ENCODE measurements around the gene PAK6.

PAK6 gene

DNA sequence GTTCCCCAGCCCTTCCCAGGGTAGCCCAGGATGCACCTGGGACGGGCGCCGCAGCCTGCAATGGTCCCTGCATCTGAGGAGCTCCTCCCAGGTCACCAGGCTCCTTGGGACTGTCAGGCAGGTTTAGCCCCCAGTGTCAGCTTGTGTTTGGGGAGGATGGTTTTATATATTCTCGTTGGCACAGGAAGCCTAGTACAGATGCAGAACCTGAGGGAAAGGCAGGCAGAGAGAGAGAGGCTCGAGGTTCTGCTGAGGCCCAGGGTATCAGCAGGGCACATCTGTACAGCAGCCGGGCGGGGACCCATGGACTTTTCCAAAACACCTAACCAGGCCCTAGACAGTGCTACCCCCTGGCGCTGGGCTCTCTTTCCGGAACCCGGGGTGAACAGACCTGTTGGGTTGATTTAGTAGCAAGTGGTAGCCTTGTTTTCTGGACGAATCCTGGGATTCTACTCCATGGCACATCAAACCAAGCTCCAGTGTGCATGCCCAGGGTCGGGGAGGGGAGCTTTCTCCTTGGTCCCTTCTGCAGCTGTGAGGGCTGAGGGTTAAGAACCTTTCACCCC is 8.6 kb downstream of the PAK6 start:
- Histone ChIP-seq H3K36me3 (ENCODE audit: control insufficient read depth, insufficient read depth, low read length) (no peaks in the 10 kb centered on the region), H3K4me3 (replicated peaks; ENCODE audit: low read depth, low read length) (no peak overlapping the region), H3K27me3 (replicated peaks; ENCODE audit: control insufficient read depth, insufficient read depth, low read length) (no peaks in the 10 kb centered on the region)
- no peak for DNase-seq (ENCODE audit: extremely low read depth, insufficient read length)
- TF ChIP-seq, protein P1, sequence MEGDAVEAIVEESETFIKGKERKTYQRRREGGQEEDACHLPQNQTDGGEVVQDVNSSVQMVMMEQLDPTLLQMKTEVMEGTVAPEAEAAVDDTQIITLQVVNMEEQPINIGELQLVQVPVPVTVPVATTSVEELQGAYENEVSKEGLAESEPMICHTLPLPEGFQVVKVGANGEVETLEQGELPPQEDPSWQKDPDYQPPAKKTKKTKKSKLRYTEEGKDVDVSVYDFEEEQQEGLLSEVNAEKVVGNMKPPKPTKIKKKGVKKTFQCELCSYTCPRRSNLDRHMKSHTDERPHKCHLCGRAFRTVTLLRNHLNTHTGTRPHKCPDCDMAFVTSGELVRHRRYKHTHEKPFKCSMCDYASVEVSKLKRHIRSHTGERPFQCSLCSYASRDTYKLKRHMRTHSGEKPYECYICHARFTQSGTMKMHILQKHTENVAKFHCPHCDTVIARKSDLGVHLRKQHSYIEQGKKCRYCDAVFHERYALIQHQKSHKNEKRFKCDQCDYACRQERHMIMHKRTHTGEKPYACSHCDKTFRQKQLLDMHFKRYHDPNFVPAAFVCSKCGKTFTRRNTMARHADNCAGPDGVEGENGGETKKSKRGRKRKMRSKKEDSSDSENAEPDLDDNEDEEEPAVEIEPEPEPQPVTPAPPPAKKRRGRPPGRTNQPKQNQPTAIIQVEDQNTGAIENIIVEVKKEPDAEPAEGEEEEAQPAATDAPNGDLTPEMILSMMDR (IDR thresholded peaks at IDR 0.05; ENCODE audit: insufficient read depth, low read length, poor library complexity, severe bottlenecking) = no peak

DNA sequence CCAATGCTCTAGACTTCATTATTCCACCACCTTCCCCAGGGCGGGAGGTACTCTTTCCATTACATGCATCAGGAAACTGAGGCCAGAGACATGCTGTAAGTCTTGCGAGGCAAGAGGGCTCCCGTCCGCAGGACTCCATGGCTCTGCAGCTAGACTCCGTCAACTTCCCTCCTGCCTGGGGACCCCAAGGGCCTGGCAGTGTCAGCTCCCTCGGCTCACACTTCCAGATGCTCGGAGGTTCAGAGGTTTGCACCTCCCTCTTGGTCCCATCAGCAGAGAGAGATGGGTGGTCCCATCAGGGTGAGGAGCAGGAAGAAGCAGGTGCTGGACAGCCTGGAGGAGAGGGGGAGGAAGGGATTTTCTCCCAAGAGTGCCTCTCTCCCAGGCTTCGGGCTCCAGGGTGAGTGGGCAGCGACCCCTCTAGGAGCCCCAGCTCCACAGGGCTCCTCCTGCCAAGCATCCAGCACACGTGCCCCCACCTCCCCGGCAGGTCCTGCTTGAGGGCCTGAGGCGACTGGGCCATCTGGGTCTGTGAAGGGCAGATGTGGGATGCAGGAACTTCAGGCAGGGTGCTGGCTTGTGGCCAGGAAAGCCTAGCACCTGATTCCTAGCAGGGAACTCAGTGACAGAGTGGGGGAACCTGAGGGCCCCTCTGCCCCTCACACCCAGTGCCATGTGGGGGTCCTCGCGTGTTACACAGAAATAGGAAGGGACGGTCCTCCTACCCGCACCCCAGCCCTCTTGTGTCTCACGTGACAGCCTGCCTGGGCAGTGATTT is 9.3 kb downstream of the PAK6 start:
- H3K4me3 ChIP-seq (replicated peaks; ENCODE audit: low read depth, low read length) = no peak overlapping the region
- DNase-seq (ENCODE audit: extremely low read depth, insufficient read length) = no peak
- H3K27me3 ChIP-seq (replicated peaks; ENCODE audit: control insufficient read depth, insufficient read depth, low read length) = no peaks in the 10 kb centered on the region

DNA sequence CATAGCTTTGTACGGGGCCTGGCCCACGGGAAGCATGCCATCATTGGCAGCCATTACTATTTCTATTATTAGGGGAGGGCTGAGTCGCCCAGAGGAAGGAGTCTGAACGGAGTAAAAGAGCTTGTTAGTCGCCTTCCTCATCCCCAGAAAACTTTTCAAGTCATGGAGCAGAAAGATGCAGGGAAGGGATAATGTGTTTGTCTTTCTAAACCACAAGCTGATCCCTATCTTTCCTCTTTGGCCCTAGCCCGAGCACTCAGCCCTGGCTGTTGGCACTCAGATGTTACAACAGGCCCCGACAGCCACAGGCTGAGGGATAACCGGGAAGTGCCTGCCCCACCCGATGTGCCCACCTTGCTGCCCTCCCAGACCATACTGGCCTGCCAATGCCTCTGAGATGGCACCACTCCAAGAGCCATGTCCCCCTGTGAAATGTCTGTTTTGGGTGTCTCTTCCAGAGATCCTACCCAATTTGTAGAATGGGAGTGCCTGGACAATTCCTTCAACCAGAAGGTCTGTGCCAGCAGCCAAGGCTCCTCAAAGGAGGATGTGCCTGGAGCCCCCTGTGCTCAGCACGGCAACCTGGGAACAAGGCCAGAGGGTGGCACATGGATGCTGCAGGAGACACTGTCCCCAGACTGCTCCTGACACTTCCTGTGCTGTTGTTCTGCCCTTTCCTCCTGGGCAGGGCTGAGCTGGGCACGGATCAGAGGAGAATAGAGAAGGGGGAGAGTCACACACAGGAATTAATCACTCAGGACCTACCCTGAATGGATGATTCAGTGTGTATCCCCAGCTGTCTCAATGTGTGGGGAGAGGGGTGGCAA is 10.8 kb downstream of the PAK6 start:
- TF ChIP-seq, protein P1 (IDR thresholded peaks at IDR 0.05; ENCODE audit: insufficient read depth, low read length, poor library complexity, severe bottlenecking) = no peak
- Histone ChIP-seq H3K27me3 (replicated peaks; ENCODE audit: control insufficient read depth, insufficient read depth, low read length) (no peaks in the 10 kb centered on the region), H3K36me3 (ENCODE audit: control insufficient read depth, insufficient read depth, low read length) (no peaks in the 10 kb centered on the region), H3K4me3 (replicated peaks; ENCODE audit: low read depth, low read length) (no peak overlapping the region)
- no peak for DNase-seq (ENCODE audit: extremely low read depth, insufficient read length)

More for the DNA sequence above, 9.3 kb downstream of the PAK6 start:
- TF ChIP-seq, protein P1 (IDR thresholded peaks at IDR 0.05; ENCODE audit: insufficient read depth, low read length, poor library complexity, severe bottlenecking) = no peak
- H3K36me3 ChIP-seq (ENCODE audit: control insufficient read depth, insufficient read depth, low read length) = no peaks in the 10 kb centered on the region

DNA sequence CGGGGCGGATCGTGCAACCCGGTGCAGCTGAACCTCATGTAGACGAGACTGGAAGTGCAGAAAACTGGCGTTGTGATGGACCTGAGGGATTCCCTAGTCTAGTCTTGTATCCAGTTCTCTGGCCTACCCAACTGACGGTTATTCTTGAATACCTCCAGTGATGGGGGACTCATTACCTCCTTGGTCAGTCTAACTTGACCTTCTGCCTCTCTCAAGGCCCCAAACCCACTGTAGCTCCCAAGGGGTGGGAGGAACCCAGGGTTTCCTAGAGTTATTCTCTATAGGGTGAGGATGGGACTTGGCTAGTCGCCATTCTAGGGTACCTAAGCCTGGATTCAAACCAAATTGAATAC is 11.4 kb downstream of the PAK6 start:
- TF ChIP-seq, protein P1 (IDR thresholded peaks at IDR 0.05; ENCODE audit: insufficient read depth, low read length, poor library complexity, severe bottlenecking) = no peak
- H3K36me3 ChIP-seq (ENCODE audit: control insufficient read depth, insufficient read depth, low read length) = no peaks in the 10 kb centered on the region
- no peak for DNase-seq (ENCODE audit: extremely low read depth, insufficient read length)
- H3K4me3 ChIP-seq (replicated peaks; ENCODE audit: low read depth, low read length) = no peak overlapping the region
- H3K27me3 ChIP-seq (replicated peaks; ENCODE audit: control insufficient read depth, insufficient read depth, low read length) = no peaks in the 10 kb centered on the region

DNA sequence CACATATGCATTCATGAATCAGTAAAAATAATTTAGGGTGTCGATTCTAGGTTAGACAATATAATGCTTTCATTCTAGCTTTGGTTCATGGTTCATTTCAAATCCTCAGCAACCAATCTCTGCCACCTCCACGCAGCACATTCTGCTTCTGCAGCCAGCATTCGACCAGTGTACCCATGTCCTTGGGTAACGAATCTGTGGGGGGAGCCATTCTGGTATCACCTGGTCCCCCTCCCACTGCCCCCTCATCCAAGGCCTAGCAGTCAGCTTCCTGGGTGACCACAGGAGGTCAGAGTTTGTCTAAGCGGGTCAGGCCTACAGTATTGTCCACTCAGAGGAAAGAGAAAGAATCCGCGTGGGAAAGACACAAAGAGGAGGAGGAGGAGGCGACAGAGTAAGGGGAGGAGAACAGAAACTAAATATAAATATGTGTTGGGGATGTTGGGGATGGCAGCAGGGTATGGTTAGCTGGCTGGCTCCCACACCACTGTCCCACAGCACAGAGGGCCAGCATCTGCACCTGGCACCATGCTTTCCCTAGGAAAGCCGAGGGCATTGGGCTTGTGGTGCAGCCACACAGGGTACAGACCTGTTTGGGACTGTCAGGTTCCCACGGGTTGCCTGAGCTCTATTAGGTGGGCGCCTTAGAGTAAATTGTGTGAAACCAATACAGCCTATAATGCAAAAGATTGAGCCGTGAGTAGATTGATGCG is 12.1 kb downstream of the PAK6 start:
- DNase-seq (ENCODE audit: extremely low read depth, insufficient read length) = no peak
- no peaks in the 10 kb centered on the region for H3K27me3 ChIP-seq (replicated peaks; ENCODE audit: control insufficient read depth, insufficient read depth, low read length)
- no peak overlapping the region for H3K4me3 ChIP-seq (replicated peaks; ENCODE audit: low read depth, low read length)
- no peaks in the 10 kb centered on the region for H3K36me3 ChIP-seq (ENCODE audit: control insufficient read depth, insufficient read depth, low read length)
- TF ChIP-seq, protein P1 (IDR thresholded peaks at IDR 0.05; ENCODE audit: insufficient read depth, low read length, poor library complexity, severe bottlenecking) = no peak

All from GM06990 (cell line).